CD4-positive, alpha-beta T cell treated with Interleukin-4 for 4 hours (primary cell): ENCODE data around the gene PATJ.
"Not testable (repeated sequence)": the region's sequence is repeated elsewhere in the genome, so short reads cannot be mapped to it uniquely, and the experiment has no call there.

Experiments
- DNase-seq: peaks from one replicate; pipeline ENCODE4 v3.0.0-alpha.2; 2020

PATJ gene

DNA sequence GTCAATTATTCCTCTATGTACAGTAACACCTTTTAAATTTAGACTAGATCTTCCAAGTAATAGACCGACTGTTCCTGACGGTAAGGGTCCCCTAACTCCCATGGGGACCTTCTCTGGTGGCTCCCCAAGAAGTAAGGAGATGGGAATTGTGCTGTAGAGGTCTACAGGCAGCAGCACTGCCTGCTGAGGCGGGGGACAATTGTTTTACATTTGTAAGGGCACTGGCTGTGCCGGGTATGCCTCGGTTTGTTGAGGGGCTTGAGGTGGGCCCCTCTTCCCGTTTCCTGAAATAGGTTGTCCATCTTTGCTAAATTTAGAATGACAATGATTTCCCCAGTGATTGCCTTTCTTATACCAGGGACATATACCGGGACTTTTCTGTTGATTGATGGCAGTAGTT, 439.3 kb downstream of the PATJ start:
- no peak for DNase-seq

DNA sequence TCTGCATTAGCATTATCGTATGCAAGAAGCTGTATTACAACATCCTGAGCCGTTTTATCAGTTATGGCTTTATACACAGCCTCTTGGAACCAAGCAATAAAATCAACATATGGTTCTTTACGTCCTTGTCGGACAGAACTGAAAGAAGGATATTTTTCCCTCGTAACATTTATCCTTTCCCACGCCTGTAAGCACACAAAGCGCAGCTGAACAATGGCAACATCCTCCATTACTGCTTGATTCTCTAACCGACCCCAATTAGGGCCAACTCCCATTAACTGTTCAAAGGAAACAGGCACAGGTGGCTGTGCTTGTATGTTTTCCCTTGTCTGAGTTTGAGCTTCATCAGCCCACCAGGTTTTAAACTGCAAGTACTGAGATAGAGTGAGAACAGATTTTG, 439.9 kb downstream of the PATJ start:
- not testable (repeated sequence) for DNase-seq

GRCh38 chr1:62183164-62184020, 441.1 kb downstream of the PATJ start:
- not testable (repeated sequence) for DNase-seq

GRCh38 chr1:62184336-62184735, 442.1 kb downstream of the PATJ start:
- no peak for DNase-seq

- DNase-seq, result not testable (repeated sequence)
These were observed 443.0 kb downstream of the PATJ start for GRCh38 chr1:62185233-62185632.

GRCh38 chr1:62185677-62186076, 443.4 kb downstream of the PATJ start:
- DNase-seq, result no peak

DNA sequence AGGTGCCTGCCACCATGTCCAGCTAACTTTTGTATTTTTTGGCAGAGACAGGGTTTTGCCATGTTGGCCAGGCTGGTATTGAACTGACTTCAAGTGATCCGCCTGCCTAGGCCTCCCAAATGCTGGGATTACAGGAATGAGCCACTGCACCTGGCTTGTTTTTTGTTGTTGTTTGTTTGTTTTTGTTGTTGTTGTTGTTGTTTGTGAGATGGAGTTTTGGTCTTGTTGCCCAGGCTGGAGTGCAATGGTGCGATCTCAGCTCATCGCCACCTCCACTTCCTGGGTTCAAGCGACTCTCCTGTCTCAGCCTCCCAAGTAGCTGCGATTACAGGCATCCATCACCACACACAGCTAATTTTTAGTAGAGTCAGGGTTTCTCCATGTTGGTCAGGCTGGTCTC, 445.3 kb downstream of the PATJ start:
- no peak for DNase-seq

DNA sequence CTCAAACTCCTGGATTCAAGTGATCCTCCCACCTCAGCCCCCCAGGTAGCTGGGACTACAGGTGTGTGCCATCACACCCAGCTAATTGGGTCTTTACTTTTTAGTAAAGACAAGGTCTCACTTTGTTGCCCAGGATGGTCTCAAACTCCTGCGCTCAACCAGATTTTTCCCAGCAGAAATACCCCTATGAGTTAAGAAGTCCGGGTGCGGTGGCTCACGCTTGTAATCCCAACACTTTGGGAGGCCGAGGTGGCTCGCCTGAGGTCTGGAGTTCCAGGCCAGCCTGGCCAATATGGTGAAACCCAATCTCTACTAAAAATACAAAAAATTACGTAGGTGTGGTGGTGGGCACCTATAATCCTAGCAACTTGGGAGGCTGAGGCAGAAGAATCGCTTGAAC, 445.8 kb downstream of the PATJ start:
- no peak for DNase-seq

- DNase-seq, result no peak
These were observed 452.6 kb downstream of the PATJ start, which contains the start of gene L1TD1 for GRCh38 chr1:62194651-62195544. L1TD1 (plus strand) TSS chr1:62194849; CDS start chr1:62206629, 11,780 bp downstream.

GRCh38 chr1:62196086-62196690, 453.9 kb downstream of the PATJ start:
- no peak for DNase-seq

DNA sequence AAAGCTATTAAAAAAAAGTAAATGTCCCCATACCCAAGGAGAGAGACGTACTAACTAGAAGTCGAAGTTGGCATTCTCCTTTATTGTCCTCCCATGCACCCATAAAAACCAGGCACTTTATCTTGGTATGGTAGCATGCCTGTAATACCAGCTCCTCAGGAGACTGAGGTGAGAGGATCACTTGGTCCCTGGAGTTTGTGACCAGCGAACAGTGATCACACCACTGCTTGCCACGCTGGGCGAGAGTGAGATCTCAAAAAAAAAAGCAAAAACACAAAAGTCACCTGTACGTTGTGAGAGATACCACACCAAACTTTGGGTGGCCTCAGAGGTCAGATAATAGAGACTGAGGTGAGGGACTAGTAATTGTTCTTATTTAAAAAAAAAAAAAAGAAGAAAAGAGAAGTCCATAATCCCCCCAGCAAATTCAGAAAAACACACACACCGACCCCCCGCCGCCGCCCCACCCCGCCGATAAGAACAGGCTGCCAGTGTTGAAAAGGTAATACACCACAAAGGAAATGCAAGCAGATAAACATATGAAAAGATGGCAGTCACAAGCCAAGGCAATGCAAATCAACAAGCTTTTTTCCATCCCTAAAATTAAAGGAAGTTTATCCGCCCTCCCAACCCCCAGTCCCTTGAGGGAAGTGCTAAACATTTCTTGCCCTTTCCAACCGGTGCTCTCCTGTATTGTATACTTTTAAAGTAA, 455.9 kb downstream of the PATJ start:
- no peak for DNase-seq

GRCh38 chr1:62198781-62199125, 456.5 kb downstream of the PATJ start:
- DNase-seq, result no peak

GRCh38 chr1:62207187-62207586, 464.9 kb downstream of the PATJ start:
- DNase-seq, result no peak

DNA sequence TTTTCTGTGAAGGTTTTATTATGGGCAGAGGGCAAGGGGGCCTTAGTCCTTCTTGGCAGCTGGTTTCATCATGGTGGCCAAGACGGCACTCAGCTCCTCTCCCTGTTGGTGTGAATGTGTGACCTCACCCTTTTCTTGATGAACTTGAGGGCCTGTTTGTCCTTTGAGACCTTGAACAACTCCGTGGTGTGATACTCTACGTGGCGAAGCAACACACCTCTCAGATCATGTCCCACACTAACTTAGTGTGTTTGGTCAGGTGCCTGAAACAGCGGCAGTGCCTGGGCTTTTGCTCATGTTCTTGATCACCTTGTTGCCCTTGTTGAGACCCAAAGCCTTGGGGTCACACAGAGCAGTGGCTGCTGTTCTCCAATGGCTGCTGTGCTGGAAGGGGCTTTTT, 465.8 kb downstream of the PATJ start:
- no peak for DNase-seq

- DNase-seq, result no peak
These were observed 466.7 kb downstream of the PATJ start for GRCh38 chr1:62208970-62209369.

GRCh38 chr1:62209931-62210595, 467.8 kb downstream of the PATJ start:
- DNase-seq, result no peak

- no peak for DNase-seq
These were observed 468.7 kb downstream of the PATJ start for GRCh38 chr1:62210960-62211359.

- DNase-seq, result no peak
These were observed 470.1 kb downstream of the PATJ start for GRCh38 chr1:62212411-62212810.

DNA sequence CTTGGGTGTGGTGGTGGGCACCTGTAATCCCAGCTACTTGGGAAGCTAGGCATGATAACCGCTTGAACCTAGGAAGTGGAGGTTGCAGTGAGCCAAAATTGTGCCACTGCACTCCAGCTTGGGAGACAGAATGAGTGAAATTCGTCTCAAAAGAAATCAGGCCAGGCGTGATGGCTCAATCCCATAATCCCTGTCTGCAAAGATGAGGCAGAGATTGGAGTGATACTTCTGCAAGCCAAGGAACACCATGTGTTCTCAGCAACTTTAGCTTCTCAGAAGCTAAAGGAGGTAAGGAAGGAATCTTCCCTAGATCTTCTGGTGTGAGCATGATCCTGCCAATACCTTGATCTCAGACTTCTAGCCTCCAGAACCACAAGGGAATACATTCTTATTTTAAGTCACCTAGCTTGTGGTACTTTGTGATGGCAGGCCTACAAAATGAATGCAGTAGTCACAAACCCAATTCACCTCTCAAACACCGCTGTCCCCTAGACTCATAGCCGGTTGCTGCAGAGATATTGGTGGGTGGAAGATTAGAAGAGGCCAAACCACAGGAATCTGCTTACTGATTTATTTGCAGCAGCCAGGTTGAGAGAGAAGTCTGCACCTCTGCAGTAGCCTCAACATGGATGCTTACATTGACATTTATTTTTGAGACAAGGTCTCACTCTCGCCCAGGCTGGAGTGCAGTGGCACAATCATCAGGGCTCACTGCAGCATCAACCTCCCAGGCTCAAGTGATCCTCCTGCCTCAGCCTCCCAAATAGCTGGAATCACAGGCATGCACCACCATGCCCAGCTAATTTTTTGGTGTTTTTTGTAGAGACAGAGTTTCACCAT, 471.0 kb downstream of the PATJ start:
- no peak for DNase-seq

- no peak for DNase-seq
These were observed 476.3 kb downstream of the PATJ start for GRCh38 chr1:62218604-62219003.

DNA sequence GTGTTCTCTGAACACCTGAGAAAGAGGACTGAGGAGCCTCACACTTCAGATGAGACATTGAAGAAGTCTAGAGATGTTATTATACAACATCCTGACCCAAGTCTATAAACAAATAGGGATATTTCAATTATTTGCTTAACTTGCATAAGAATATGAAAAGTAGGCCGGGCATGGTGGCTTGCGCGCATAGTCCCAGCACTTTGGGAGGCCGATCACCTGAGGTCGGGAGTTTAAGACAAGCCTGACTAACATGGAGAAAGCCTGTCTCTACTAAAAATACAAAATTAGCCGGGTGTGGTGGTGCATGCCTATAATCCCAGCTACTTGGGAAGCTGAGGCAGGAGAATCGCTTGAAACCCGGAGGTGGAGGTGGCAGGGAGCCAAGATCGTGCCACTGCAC, 478.2 kb downstream of the PATJ start:
- not testable (repeated sequence) for DNase-seq
